Effector memory CD8-positive, alpha-beta T cell (primary cell): Measurements from ENCODE around the gene KLHL2.
"Not testable (repeated sequence)": the region's sequence is repeated elsewhere in the genome, so short reads cannot be mapped to it uniquely, and the experiment has no call there.

Experiments used
- ATAC-seq: fragments of 150-1000 bp; cut with Tn5 transposase; replicated peaks from 2 replicates; pipeline ENCODE4 v1.10.0; 2021; ENCODE audit warnings: mild to moderate bottlenecking, moderate library complexity
- DNase-seq, 3 experiments: peaks; one replicate each; pipeline ENCODE4 v3.0.0; 2021
- H3K27ac Mint-ChIP-seq, 2 donors: one replicate each; pipeline ENCODE4 v1.8.0; 2022; ENCODE audit warnings: mild to moderate bottlenecking in 2 of 2, mixed read lengths in 2 of 2, moderate library complexity in 2 of 2
- H3K27me3 Mint-ChIP-seq, 2 donors: one replicate each; pipeline ENCODE4 v1.8.0; 2022; ENCODE audit warnings: mixed read lengths in 2 of 2
- H3K36me3 Mint-ChIP-seq: one replicate; pipeline ENCODE4 v1.8.0; 2022; ENCODE audit warnings: mild to moderate bottlenecking, moderate library complexity, mixed read lengths; ENCODE audit not compliant: insufficient read depth
- H3K4me1 Mint-ChIP-seq, 2 donors: one replicate each; pipeline ENCODE4 v1.8.0; 2022; ENCODE audit warnings: low read depth in 2 of 2, mixed read lengths in 2 of 2
- H3K4me3 Mint-ChIP-seq, 2 donors: one replicate each; pipeline ENCODE4 v1.8.0; 2022; ENCODE audit warnings: mild to moderate bottlenecking in 2 of 2, mixed read lengths in 2 of 2, moderate library complexity in 2 of 2
- H3K9me3 Mint-ChIP-seq, 2 donors: one replicate each; pipeline ENCODE4 v1.8.0; 2022; ENCODE audit warnings: mixed read lengths in 2 of 2

Gene KLHL2

GRCh38 chr4:165227401-165227800 is 20.0 kb downstream of the KLHL2 start:
- not testable (repeated sequence) for ATAC-seq, H3K27ac Mint-ChIP-seq, H3K9me3 Mint-ChIP-seq, H3K4me3 Mint-ChIP-seq, H3K27me3 Mint-ChIP-seq, DNase-seq
- H3K36me3 Mint-ChIP-seq, result peaks cover 29% of the 10 kb centered on the region
- H3K4me1 Mint-ChIP-seq, result peaks cover 12 to 13% of the 10 kb centered on the region in 2 donors

- H3K9me3 Mint-ChIP-seq, H3K27ac Mint-ChIP-seq, H3K4me3 Mint-ChIP-seq, ATAC-seq, DNase-seq, H3K4me1 Mint-ChIP-seq, H3K27me3 Mint-ChIP-seq: not testable (repeated sequence)
- H3K36me3 Mint-ChIP-seq, result peaks cover 29% of the 10 kb centered on the region
These were observed 22.3 kb downstream of the KLHL2 start for GRCh38 chr4:165229490-165230200.

- H3K4me1 Mint-ChIP-seq, H3K9me3 Mint-ChIP-seq, ATAC-seq, H3K27me3 Mint-ChIP-seq, DNase-seq, H3K4me3 Mint-ChIP-seq: not testable (repeated sequence)
- peak overlapping the region; percentile 23 to 28 for H3K27ac Mint-ChIP-seq
- peaks cover 29% of the 10 kb centered on the region for H3K36me3 Mint-ChIP-seq
These were observed 25.5 kb downstream of the KLHL2 start for GRCh38 chr4:165232623-165233433.

DNA sequence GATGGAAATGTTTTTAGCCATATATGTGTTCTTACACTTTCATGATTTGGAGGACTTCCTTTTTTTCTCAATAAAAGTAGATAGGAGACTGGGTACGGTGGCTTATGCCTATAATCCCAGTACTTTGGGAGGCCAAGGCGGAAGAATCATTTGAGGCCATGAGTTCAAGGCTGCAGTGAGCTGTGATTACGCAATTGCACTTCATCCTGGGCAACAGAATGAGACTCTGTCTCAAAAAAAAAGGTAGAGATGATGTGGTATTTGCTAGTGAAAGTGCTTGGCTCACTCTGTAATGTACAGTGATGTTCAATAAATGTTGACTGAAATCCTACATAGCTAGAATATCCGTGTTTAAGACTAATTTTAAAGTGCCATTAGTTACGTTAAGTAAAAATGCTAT is 27.4 kb downstream of the KLHL2 start:
- Mint-ChIP-seq H3K27me3 (no peaks in the 10 kb centered on the region), H3K36me3 (peaks cover 22% of the 10 kb centered on the region), H3K4me3 (no peak overlapping the region), H3K27ac (no peak overlapping the region), H3K4me1 (peaks cover under 1 to 6% of the 10 kb centered on the region in 2 donors), H3K9me3 (no peaks in the 10 kb centered on the region)
- ATAC-seq, result no peak
- no peak for DNase-seq

DNA sequence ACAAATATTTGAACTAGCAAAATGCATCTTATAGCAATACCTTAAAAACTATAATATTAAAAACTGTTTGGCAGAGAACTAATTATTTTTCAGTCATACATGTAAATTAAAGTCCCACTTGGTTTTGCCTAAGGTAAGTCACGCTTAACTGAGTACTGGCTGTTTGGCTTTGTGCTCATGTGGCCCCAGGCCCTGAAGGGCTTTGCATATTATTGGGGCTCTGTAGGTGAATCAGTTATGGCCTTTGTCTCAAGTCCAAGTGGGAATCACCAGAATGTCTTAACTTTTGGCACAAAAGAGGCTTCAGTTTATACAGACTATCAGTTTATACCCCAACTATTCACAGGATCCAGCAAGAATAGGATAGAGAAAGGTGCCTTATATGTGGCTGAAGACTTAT is 29.5 kb downstream of the KLHL2 start:
- not testable (repeated sequence) for H3K4me3 Mint-ChIP-seq, H3K27ac Mint-ChIP-seq, H3K9me3 Mint-ChIP-seq, H3K4me1 Mint-ChIP-seq, ATAC-seq, DNase-seq, H3K27me3 Mint-ChIP-seq
- peaks cover 14% of the 10 kb centered on the region for H3K36me3 Mint-ChIP-seq

DNA sequence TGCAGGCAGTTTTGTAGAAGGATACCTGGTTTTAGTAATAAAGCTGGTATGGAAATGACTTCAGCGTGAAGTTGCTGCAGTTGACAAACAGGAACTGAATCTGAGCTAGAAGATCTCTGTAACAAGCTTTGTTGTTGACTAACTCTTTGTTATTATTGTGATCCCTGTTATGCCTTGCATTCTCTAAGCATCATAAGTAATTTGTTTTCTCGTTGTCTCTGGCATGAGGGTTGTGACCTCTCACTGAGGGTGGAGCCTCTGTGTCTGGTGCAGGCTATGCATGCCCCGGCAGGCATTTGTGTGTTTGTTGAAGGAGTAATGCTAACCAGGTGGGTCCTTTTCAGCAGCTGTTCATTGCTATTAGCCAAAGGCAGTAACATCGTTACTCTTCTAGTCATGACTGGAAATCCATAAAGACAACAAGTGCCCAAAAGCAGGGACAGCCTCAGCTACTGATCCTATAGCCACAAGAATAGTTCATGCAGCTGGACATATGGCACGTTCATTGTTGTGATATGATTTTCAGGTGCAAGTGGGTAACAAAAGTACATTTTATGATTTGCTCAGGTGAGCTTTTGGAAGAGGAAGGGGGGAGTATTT is 30.8 kb downstream of the KLHL2 start:
- not testable (repeated sequence) for ATAC-seq, H3K4me1 Mint-ChIP-seq, H3K9me3 Mint-ChIP-seq, H3K27me3 Mint-ChIP-seq, DNase-seq, H3K27ac Mint-ChIP-seq, H3K4me3 Mint-ChIP-seq
- H3K36me3 Mint-ChIP-seq, result peaks cover 13% of the 10 kb centered on the region

GRCh38 chr4:165240761-165241160 is 33.4 kb downstream of the KLHL2 start:
- peaks cover 13% of the 10 kb centered on the region for H3K36me3 Mint-ChIP-seq
- H3K27ac Mint-ChIP-seq, H3K4me3 Mint-ChIP-seq, DNase-seq, ATAC-seq, H3K4me1 Mint-ChIP-seq, H3K27me3 Mint-ChIP-seq, H3K9me3 Mint-ChIP-seq: not testable (repeated sequence)

GRCh38 chr4:165244148-165244547 is 36.8 kb downstream of the KLHL2 start:
- ATAC-seq, H3K27me3 Mint-ChIP-seq, H3K9me3 Mint-ChIP-seq, H3K36me3 Mint-ChIP-seq, H3K4me3 Mint-ChIP-seq, H3K4me1 Mint-ChIP-seq, DNase-seq, H3K27ac Mint-ChIP-seq: not testable (repeated sequence)

- not testable (repeated sequence) for ATAC-seq, H3K4me3 Mint-ChIP-seq, H3K27me3 Mint-ChIP-seq, H3K36me3 Mint-ChIP-seq, H3K27ac Mint-ChIP-seq, DNase-seq, H3K9me3 Mint-ChIP-seq, H3K4me1 Mint-ChIP-seq
These were observed 37.3 kb downstream of the KLHL2 start for GRCh38 chr4:165244587-165245186.

- ATAC-seq, result no peak
- H3K4me1 Mint-ChIP-seq, result no peaks in the 10 kb centered on the region
- H3K27ac Mint-ChIP-seq, result no peak overlapping the region
- H3K27me3 Mint-ChIP-seq, result no peaks in the 10 kb centered on the region
- no peaks in the 10 kb centered on the region for H3K9me3 Mint-ChIP-seq
- DNase-seq, result no peak
- H3K4me3 Mint-ChIP-seq, result no peak overlapping the region
- H3K36me3 Mint-ChIP-seq, result no peaks in the 10 kb centered on the region
These were observed 40.7 kb downstream of the KLHL2 start for GRCh38 chr4:165248102-165248501.

- not testable (repeated sequence) for ATAC-seq, DNase-seq, H3K36me3 Mint-ChIP-seq, H3K27ac Mint-ChIP-seq, H3K9me3 Mint-ChIP-seq, H3K4me1 Mint-ChIP-seq, H3K4me3 Mint-ChIP-seq, H3K27me3 Mint-ChIP-seq
These were observed 41.5 kb downstream of the KLHL2 start for GRCh38 chr4:165248904-165249303.

GRCh38 chr4:165254771-165255170 is 47.4 kb downstream of the KLHL2 start:
- H3K4me1 Mint-ChIP-seq, result peaks cover 14 to 25% of the 10 kb centered on the region in 2 donors
- H3K27ac Mint-ChIP-seq, result peak overlapping the region in 1 of 2 donors; percentile 67

GRCh38 chr4:165255439-165255838 is 48.1 kb downstream of the KLHL2 start:
- H3K9me3 Mint-ChIP-seq, H3K27me3 Mint-ChIP-seq, H3K36me3 Mint-ChIP-seq, H3K4me3 Mint-ChIP-seq: not testable (repeated sequence)
- ATAC-seq (peak; percentile 75), DNase-seq (peak in 2 of 3 experiments; percentile 1 to 6)
- Mint-ChIP-seq H3K27ac (peak overlapping the region in 1 of 2 donors; percentile 67), H3K4me1 (peaks cover 15 to 26% of the 10 kb centered on the region in 2 donors)

More at GRCh38 chr4:165254771-165255170, 47.4 kb downstream of the KLHL2 start:
- not testable (repeated sequence) for H3K36me3 Mint-ChIP-seq, H3K4me3 Mint-ChIP-seq, H3K27me3 Mint-ChIP-seq, ATAC-seq, DNase-seq, H3K9me3 Mint-ChIP-seq
